Measurements from ENCODE around the gene NIBAN1. TPM values are rescaled to one million over a fixed set of nuclear protein-coding genes. Genes with fewer than 3 reads are reported as not detected.

Gene NIBAN1
- total RNA-seq, 1 donor from 2014 or later, result 74.6 TPM

DNA sequence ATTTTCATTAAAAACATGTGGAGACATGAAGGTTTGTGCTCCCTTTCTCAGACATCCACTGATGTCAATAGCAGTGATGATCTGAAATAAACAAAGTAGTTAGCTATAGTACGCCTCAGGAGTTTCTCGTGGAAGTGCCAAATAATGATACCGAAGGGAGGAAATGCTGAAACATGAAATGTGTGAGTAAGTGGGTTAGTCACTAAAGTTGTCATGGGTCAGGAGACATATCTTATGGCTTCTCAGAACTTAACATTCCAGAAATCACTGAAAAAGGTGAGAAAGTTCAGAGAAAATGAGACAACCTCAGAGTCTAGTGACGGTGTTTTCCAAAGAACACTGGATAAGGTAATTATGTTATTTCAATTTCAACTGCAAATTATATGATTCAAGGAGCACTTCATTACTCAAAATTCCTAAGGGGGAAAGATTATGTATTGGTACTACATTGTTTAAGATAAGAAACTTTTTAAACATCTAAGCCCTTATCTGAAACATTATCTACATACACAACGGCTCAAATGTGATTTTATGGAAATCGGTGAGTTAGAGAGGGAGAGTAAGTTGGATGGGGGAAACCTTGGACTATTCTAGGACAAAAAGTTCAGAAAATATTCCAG lies 20.6 kb downstream of the NIBAN1 start:
- intact Hi-C loops (cut with DNase I), result loop anchor here (5.0 to 10.0 kb wide), 2 partner anchors 61 to 1639 kb away; no protein-coding TSS in a partner anchor
- DNase-seq (ENCODE audit: low spot score in 2 of 2), result no peak
- no peaks in the 10 kb centered on the region for H3K9me3 ChIP-seq
- H3K4me3 ChIP-seq, result peak overlapping the region; percentile 7 to 11
- no peaks in the 10 kb centered on the region for H3K36me3 ChIP-seq
- no peaks in the 10 kb centered on the region for H3K27me3 ChIP-seq
- peak overlapping the region; percentile 75 to 82 for H3K27ac ChIP-seq
- peaks cover 2 to 32% of the 10 kb centered on the region in 2 donors for H3K4me1 ChIP-seq
- TF ChIP-seq, protein P1, sequence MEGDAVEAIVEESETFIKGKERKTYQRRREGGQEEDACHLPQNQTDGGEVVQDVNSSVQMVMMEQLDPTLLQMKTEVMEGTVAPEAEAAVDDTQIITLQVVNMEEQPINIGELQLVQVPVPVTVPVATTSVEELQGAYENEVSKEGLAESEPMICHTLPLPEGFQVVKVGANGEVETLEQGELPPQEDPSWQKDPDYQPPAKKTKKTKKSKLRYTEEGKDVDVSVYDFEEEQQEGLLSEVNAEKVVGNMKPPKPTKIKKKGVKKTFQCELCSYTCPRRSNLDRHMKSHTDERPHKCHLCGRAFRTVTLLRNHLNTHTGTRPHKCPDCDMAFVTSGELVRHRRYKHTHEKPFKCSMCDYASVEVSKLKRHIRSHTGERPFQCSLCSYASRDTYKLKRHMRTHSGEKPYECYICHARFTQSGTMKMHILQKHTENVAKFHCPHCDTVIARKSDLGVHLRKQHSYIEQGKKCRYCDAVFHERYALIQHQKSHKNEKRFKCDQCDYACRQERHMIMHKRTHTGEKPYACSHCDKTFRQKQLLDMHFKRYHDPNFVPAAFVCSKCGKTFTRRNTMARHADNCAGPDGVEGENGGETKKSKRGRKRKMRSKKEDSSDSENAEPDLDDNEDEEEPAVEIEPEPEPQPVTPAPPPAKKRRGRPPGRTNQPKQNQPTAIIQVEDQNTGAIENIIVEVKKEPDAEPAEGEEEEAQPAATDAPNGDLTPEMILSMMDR (IDR thresholded peaks at IDR 0.05), result no peak

DNA sequence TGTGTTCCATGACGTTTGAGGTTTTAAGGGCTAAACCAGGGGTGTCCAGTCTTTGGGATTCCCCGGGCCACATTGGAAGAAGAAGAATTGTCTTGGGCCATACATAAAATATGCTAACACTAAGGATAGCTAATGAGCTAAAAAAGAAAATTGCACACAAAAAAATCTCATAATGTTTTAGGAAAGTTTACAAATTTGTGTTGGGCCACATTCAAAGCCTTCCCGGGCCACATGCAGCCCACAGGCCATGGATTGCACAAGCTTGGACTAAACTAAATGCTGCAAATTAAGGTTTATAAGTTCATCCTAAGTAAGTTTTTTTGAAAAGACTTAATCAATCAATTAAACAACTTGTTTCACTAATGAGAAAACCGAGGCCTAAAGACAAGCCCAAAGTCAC lies 21.9 kb downstream of the NIBAN1 start:
- intact Hi-C loops (cut with DNase I), result loop anchor here (5.0 to 10.0 kb wide), 2 partner anchors 60 to 1638 kb away; no protein-coding TSS in a partner anchor
- Histone ChIP-seq H3K27me3 (no peaks in the 10 kb centered on the region), H3K4me3 (no peak overlapping the region), H3K27ac (peak overlapping the region; percentile 75 to 82), H3K9me3 (no peaks in the 10 kb centered on the region), H3K36me3 (no peaks in the 10 kb centered on the region), H3K4me1 (peaks cover 0 to 36% of the 10 kb centered on the region in 2 donors)
- TF ChIP-seq, protein P1 (IDR thresholded peaks at IDR 0.05), result no peak
- no peak for DNase-seq (ENCODE audit: low spot score in 2 of 2)

DNA sequence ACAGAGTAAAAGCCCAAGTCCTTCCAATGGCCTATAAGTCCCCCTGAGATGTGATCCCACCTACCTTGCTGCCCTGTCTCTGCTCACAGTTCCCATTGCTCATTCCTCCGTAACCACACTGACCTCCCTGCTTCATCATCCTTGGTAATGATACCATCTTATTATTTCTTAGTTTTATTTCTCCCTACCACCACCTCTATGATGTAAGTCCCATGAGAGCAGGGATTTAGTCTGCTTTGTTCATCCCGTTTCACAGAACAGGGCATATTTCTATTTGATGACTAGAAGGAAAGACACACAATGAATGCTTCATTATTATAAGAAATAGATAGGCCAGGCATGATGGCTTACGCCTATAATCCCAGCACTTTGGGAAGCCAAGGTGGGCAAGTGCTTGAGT lies 22.5 kb downstream of the NIBAN1 start:
- Histone ChIP-seq H3K27me3 (no peaks in the 10 kb centered on the region), H3K9me3 (no peaks in the 10 kb centered on the region), H3K36me3 (no peaks in the 10 kb centered on the region), H3K27ac (peak overlapping the region; percentile 75 to 82), H3K4me1 (peaks cover 0 to 41% of the 10 kb centered on the region in 2 donors), H3K4me3 (no peak overlapping the region)
- TF ChIP-seq, protein P1 (IDR thresholded peaks at IDR 0.05), result no peak
- DNase-seq (ENCODE audit: low spot score in 2 of 2), result no peak
- intact Hi-C loops (cut with DNase I), result loop anchor here (5.0 to 10.0 kb wide), 2 partner anchors 59 to 1637 kb away; no protein-coding TSS in a partner anchor

DNA sequence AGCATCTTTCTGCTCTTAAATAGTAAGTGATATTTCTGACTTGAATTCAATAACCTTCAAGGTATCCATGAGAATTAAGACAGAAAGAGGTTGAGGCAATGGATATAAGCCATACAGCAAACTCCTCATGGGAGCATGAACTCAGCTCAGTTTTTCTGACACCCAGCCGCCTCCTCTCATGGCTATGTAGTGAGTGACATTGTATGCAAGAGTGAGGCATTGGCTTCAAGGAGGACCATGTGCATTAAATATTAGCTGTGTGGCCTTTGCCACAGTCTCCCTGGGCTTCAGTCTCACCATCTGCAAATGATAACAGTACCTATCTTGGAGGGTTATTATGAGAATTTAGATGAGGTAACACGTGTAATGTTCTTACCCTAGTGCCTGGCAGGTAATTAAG lies 23.4 kb downstream of the NIBAN1 start:
- Histone ChIP-seq H3K27me3 (no peaks in the 10 kb centered on the region), H3K4me3 (no peak overlapping the region), H3K36me3 (no peaks in the 10 kb centered on the region), H3K27ac (peak overlapping the region; percentile 75 to 82), H3K9me3 (no peaks in the 10 kb centered on the region), H3K4me1 (peaks cover 0 to 45% of the 10 kb centered on the region in 2 donors)
- no peak for DNase-seq (ENCODE audit: low spot score in 2 of 2)
- TF ChIP-seq, protein P1 (IDR thresholded peaks at IDR 0.05), result no peak
- intact Hi-C loops (cut with DNase I), result loop anchor here (5.0 to 10.0 kb wide), 2 partner anchors 59 to 1636 kb away; no protein-coding TSS in a partner anchor

DNA sequence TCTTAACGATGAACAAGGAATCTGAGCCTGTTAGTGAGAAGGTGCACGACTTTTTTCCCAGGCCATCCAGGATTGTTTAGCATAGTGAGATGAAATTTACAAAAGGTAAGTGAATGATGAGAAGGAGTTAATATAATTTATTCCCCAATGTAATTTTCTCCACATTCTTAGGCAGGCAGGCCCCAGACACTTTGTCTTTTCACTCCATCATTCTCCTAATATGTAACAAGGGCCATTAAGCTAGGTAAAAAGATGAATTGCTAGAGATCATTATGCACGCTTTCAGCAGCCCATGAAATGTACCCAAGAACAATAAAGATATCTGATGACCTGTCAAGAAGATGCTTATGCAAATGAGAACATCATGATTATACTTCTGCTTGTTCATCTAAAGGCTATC lies 24.1 kb downstream of the NIBAN1 start:
- TF ChIP-seq, protein P1 (IDR thresholded peaks at IDR 0.05), result no peak
- H3K27ac ChIP-seq, result peak overlapping the region; percentile 75 to 82
- peaks cover 0 to 48% of the 10 kb centered on the region in 2 donors for H3K4me1 ChIP-seq
- DNase-seq (ENCODE audit: low spot score in 2 of 2), result no peak
- intact Hi-C loops (cut with DNase I), result loop anchor here (5.0 to 10.0 kb wide), 2 partner anchors 58 to 1635 kb away; no protein-coding TSS in a partner anchor
- no peaks in the 10 kb centered on the region for H3K36me3 ChIP-seq
- no peaks in the 10 kb centered on the region for H3K27me3 ChIP-seq
- no peak overlapping the region for H3K4me3 ChIP-seq
- no peaks in the 10 kb centered on the region for H3K9me3 ChIP-seq

All from ascending aorta (tissue), 2 donors.